SK-MEL-5 (cell line): ENCODE measurements around the gene SLC12A8. TPM values are rescaled to one million over a fixed set of nuclear protein-coding genes. Genes with fewer than 3 reads are reported as not detected.

Experiments
- DNase-seq: peaks from one replicate; pipeline ENCODE4 v3.0.0-alpha.2; 2016; ENCODE audit warnings: low read depth, low spot score
- in situ Hi-C: cut with HindIII; loops from 2 replicates; pipeline ENCODE4 v1.10.0; 2016; ENCODE audit warnings: low sequenced_read_pairs, high pct_unique_total_duplicates, low pct_unique_long_range_greater_than_20kb
- polyA plus RNA-seq, 2 experiments: library from polyadenylated mRNA; depleted of rRNA; stranded (reverse); fragments of >200 nt; gene quantifications; 2 replicates each; pipeline ENCODE4 v1.2.3, GENCODE V29; 2015
- total RNA-seq: library from RNA; depleted of rRNA; stranded (reverse); fragments of >200 nt; shearing (Covaris generic); gene quantifications from 2 replicates; pipeline ENCODE4 v1.2.3, GENCODE V29; 2014; rRNA removed

SLC12A8 gene, protein sequence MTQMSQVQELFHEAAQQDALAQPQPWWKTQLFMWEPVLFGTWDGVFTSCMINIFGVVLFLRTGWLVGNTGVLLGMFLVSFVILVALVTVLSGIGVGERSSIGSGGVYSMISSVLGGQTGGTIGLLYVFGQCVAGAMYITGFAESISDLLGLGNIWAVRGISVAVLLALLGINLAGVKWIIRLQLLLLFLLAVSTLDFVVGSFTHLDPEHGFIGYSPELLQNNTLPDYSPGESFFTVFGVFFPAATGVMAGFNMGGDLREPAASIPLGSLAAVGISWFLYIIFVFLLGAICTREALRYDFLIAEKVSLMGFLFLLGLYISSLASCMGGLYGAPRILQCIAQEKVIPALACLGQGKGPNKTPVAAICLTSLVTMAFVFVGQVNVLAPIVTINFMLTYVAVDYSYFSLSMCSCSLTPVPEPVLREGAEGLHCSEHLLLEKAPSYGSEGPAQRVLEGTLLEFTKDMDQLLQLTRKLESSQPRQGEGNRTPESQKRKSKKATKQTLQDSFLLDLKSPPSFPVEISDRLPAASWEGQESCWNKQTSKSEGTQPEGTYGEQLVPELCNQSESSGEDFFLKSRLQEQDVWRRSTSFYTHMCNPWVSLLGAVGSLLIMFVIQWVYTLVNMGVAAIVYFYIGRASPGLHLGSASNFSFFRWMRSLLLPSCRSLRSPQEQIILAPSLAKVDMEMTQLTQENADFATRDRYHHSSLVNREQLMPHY
- total RNA-seq: 0.69 and 1.3 TPM in 2 replicates
- 1.9 and 2.4 TPM in 2 replicates for polyA plus RNA-seq (2015; cell fraction: cytosol; rRNA removed)
- polyA plus RNA-seq (2015; cell fraction: nucleus; rRNA removed): 1.1 TPM in 1 of 2 replicates, not detected in the other

DNA sequence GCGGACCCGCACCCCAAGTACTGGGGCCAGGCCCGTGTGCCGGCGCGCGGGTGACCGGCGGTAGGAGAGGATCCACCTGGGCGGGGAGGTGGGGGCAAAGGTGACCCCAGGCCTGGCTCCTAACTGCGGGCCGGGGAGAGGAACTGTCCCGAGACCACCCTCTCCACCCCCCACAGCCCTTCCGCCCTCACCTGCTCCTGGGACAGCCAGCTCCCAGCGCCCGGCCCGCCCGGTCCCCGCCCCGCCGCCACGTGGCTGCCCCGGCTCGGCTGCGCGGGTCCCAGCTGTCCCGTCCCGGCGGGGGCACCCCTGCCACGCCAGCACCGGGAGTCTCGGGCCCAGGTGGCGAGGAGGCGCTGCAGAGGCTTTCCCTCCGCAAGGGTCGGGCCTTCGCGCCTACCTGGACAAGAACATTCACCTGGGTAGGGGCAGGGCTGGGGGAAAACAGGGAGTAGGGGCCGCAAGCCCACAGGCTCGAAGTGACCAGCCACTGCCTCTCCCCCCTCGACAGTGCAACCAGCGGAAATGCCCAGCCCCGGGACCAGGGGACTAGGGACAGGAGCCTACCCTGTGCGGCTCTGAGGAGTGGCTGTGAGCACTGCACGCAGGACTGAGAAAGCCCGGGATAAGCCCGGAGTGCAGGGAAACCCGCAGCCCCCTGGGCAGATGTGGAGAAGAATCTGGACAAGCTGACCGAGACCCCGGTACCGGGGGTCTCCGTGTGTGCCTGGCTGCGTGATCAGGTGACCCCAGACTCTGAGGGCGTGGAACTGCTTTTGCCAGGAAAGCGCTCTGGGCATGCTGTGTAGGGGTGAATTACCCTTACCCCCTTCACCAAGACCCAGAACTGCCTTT is at the start of gene SLC12A8:
Gene SLC12A8 (minus strand): TSS at position 240 of the 855 bp plus-strand sequence. CDS start 1,399 bp downstream, outside the sequence.
- DNase-seq: no peak
- in situ Hi-C loops: no loop called here

DNA sequence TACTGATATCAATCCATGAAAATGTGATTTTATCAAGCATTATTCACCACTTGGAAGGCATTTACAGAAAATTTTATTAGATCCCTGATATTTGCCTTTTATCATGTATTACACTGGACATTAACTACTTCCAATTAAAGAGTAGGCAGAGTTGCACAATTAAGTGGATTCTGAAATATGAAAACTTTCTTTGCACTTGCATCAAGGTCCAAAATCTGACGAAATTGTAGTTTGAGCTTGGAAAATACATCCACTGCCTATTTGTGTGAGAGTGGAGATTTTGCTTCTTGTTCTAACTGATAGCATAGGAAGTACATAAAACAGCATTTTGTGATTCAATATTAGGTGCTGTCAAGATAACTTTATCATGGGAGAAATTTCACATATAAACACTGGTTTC is 49.6 kb upstream of the SLC12A8 start:
- no peak for DNase-seq
- in situ Hi-C loops: no loop called here

DNA sequence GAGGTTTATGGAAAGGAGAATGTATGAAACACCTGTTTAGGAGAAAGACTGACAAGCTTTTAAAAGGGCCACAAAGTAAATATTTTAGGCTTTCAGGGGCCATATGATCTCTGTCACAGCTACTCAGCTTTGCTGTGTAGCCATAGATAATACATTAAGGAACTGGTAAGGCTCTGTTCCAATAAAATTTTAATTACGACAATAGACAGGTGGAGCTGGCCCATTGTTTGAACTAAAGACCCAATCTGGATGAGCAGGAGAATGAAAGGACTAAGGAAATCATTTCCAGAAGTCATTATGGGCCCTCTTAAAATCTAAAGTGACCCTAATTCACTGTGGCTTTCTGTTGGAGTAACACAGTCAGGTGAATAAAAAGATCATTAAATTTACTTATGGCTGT is 48.5 kb upstream of the SLC12A8 start:
- DNase-seq: no peak
- in situ Hi-C loops: no loop called here

DNA sequence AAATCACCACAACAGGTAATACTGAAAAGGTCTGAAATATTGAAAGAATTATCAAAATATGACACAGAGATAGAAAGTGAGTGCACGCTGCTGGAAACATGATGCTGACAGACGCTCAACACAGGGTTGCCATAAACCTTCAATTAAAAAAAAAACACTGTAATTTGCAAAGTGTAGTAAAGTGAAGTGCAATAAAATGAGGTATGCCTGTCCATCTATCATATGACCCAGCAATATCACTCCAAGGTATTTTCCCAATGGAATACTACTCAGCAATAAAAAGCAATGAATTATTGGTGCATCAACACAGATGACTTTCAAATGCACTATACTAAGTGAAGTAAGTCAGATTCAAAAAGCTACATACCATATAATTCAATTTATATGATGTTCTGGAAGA is 47.6 kb upstream of the SLC12A8 start:
- no peak for DNase-seq
- in situ Hi-C loops: no loop called here

DNA sequence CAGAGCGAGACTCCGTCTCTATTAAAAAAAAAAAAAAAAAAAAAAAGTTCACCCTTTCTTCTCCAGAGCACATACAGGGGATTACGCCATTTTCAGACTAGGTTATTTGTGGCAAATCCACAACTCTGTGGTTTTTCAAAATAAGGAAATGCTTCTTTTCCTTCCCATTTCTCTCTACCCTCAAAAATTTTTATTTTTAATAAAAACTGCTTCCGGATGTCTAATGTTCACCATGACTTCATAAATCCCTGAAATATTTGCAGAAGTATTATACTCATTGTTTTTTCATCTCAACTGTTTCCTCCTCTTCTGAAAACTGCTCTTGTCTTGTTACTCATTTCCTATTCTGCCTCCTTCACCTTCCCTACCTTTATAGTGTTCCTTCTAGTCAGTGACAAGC is 45.0 kb upstream of the SLC12A8 start:
- no peak for DNase-seq
- in situ Hi-C loops: no loop called here

DNA sequence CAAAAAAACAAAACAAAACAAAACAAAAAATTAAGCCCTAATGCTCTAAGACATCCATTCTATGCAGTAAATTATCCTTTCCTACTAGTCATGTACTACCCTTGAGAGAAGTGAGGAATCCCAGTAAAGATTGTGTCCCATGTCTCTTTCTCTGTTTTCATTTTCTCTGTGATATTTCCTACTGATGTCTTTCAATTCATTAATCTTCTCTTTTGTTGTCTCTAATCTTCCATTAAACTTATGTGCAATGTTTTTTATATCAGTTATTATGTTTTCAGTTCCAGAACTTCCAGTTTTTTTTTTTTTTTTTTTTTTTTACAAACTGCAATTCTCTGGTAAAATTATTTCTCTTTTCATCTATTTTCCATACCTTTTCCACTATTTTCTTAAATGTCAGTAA is 44.1 kb upstream of the SLC12A8 start:
- in situ Hi-C loops: no loop called here
- DNase-seq: no peak

DNA sequence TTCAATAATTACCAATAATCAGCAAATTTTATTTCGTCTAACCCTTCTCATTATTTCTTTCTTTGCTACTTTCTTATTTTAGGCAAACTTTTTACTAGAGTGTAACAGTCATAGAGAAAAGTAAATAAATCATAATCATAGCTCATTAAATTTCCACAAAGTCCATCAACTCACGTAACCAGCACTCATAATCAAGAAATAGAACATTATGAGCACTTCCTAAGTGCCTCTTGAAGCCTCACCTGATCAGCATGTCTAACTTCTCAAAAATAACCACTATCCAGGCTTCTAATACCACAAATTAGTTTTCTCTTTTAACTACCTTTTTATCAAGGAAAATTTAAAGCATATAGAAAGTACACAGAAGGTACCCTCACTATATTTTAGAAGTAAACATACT is 38.4 kb upstream of the SLC12A8 start:
- in situ Hi-C loops: no loop called here
- DNase-seq: no peak

DNA sequence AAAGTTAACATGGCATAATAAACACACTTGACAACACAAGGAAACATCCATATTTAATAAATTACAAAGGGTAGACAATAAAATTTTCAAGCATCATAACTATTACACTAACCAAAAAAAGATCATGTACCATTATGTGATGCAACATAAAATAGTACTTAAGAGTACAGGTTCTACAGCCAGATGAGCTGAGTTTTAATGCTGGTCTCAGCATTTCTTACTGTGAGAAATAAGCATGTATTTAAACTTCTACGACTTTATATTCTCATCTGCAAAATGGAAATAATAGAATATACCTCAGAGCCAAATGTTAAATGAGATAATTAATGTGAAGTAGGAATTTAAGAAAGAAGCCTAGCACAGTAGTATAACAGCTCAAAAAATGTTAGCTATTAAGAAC is 33.7 kb upstream of the SLC12A8 start:
- no peak for DNase-seq

DNA sequence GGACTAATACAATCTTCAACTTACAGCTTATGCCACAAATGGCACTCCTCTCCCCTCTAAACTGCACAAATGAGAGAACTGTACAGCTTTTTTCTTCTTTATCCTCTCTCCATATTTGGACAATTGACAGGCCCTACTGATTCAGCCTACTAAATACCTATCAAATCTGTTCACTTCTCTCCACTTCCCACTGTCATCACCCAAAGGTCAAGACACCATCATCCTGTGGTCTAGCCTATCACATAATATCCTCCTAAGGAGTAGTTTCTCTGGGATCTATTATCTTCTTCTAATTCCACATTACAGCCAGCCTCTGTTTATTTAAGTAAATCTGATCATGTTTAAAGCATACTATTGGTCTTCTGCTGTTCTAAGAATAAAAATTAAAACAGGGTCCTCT is 33.0 kb upstream of the SLC12A8 start:
- no peak for DNase-seq
- in situ Hi-C loops: no loop called here

More for the DNA sequence above, 33.7 kb upstream of the SLC12A8 start:
- in situ Hi-C loops: no loop called here

DNA sequence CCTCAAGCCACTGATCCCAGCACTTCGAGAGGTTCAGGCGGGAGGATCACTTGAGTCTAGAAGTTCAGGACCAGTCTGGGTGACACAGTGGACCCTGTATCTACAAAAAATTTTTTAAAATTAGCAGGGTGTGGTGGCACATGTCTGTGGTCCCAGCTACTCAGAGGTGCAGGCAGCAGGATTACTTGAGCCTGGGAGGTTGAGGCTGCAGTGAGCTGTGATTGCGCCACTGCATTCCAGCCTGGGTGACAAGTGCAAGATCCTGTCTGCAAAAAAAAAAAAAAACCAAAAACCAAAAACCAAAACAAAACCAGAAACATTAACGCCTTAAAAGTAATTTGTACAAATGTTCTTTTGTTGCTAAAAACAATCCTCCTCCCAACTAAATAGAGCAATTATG is 27.9 kb upstream of the SLC12A8 start:
- in situ Hi-C loops: no loop called here

DNA sequence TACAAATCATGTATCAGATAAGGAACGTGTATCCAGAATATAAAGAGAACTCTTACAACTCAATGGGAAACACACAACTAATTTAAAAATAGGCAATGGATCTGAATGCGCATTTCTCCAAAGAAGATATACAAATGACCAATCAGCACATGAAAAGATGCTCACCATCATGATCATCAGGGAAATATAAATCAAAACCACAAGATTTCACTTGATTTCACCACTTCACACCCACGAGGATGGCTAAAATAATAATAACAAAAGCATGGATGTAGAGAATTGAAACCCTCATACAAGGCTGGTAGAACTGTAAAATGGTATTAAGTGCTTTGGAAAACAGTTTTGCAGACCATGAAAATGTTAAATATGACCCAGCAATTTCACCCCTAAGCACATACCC is 26.7 kb upstream of the SLC12A8 start:
- in situ Hi-C loops: no loop called here
- DNase-seq: no peak

More for the DNA sequence above, 27.9 kb upstream of the SLC12A8 start:
- no peak for DNase-seq

DNA sequence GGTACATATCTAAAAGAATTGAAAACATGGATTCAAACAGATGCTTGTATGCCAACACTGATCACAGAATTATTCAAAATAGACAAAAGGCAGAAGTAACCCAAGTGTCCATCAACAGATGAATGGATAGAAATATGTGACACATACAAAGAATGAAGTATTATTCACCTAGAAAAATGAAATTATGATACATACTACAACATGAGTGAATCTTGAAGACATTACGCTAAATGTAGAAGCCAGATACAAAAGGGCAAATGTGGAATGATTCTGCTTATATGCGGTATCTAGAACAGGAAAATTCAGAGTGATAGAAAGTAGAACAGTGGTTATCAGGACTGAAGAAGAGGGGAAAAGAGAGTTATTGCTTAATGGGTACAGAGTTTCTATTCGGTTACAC is 26.2 kb upstream of the SLC12A8 start:
- no peak for DNase-seq
- in situ Hi-C loops: no loop called here

DNA sequence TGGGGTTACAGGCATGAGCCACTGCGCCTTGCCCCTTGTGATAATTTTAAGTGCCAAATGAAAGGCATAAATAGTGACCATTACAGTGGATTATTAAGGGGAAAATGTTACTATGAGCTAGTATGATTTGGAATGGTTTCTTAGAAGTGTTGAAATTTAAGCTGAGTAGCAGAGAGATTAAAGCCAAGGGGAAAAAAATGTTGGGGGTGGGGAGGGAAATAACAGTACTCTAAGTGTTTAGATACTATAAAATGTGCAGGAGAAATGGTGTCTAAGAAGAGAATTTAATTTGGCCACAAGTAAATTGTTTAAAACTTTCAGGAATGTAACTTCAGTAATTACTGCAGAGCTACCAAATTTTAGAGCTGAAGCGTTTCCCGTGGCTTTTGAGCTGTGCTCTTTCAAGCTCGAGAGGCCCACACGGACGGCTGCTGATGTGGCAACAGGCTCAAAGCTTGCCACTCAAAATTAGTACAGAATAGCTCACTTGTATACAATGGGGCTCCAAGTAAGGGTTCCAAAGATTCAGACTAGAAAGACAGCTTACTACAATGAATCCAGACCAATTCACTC is 23.9 kb upstream of the SLC12A8 start:
- DNase-seq: no peak
- in situ Hi-C loops: no loop called here

DNA sequence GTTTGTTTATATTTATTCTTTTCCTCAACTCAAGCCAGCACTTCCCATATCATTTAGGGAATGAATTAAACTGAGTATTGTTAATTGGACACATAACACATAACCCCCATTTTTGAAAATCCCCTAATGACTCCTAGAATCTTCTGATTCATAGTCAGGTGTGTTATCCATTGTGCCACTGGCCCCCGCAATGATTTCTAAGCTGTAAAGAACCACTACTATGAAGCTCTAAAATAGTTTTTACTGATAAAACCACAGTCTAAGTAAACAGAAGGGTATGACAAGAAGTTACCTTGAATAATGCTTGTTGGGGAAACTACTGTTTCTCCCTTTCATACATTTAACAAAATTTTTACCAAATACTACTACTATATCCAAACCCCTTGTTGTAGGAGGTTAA is 22.3 kb upstream of the SLC12A8 start:
- no peak for DNase-seq

DNA sequence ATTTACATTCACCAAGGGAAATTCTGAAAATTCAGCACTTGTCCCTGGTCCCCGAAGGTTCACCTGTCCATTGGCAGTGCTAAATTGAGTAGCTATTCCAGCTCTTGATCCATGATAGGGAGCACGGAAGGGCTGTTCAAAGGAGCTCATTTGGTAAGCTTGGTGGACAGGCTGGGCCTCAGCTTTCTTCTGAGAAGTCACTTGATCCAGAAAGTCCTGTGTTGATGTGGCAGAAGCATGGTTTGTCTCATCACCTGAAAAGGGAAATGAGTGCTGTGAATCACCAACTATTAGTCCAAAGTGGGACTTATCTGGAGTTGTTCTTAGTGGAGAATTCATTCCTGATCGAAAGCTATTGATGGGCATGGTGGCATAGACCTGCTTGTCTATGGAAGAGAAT is 19.9 kb upstream of the SLC12A8 start:
- DNase-seq: no peak
- in situ Hi-C loops: no loop called here

More for the DNA sequence above, 22.3 kb upstream of the SLC12A8 start:
- in situ Hi-C loops: no loop called here

DNA sequence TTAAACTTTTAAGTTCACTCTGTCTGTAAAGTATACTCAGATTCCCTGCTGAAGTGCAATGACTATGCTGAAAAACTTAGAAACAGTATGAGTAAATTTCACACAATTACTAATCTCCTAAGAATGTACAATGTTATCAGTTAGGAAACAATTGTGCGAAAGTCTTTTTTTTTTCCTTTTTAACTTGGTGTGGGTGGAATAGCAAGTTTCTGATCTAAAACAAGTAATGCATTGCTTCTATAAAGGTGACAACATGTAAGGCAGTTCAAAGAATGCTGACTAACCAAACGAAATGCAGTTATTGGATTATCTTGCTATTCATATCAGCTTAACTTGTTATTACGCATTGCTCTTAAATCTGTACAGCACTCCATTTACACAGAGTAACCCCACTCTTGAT is 19.3 kb upstream of the SLC12A8 start:
- in situ Hi-C loops: no loop called here
- no peak for DNase-seq

DNA sequence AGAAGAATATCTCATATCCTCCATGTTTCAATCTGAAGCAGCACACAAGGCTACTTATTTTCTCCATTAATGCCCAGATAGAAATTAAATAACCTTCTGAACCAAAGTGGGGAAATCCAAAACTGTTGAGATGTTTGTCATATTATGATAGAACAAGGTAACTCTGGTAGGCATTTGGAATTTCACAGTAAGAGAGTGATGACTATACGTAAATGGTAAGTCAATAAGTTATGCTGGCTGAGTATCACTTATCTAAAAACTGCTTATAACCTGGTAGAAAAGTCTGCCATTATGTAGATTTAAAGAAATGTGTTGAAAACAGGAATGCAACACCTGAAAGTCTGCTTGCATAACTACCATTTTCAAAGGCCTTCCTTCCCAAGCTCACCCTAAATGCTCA is 17.2 kb upstream of the SLC12A8 start:
- in situ Hi-C loops: no loop called here
- DNase-seq: no peak

DNA sequence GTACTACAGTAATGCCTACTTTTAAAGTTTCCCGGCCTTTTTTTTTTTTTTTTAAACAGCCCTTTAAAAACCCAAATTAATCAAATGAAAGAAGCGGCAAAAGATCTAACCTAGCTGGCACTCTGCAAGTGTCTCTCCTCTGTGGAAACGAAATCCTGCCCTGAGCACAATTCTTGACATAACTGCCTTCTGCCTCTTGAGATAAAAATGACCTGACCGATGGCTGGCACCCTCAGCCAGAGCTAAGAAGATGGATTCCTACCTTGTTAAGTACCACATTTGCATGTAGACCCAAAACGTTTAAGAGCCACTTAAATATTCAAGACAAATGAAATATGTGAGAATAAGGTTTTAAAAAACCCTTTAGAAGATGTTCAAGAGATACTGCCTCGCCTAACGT is 16.6 kb upstream of the SLC12A8 start:
- no peak for DNase-seq
- in situ Hi-C loops: no loop called here
